Peyer's patch (tissue), 4 donors: Measurements from ENCODE around the gene NLK. TPM values are rescaled to one million over a fixed set of nuclear protein-coding genes. Genes with fewer than 3 reads are reported as not detected.
"Not testable (repeated sequence)": the region's sequence is repeated elsewhere in the genome, so short reads cannot be mapped to it uniquely, and the experiment has no call there.

ENCODE experiments used
- DNase-seq, 3 donors: peaks; one replicate each; pipeline ENCODE4 v3.0.0-alpha.2; 2017 to 2019
- H3K27ac ChIP-seq, 4 donors: fragments of 200-600 bp; sonication (generic); one replicate each; pipeline ENCODE4 v1.5.1; 2016 to 2019
- H3K27me3 ChIP-seq, 2 donors: fragments of 200-600 bp; sonication (generic); one replicate each; pipeline ENCODE4 v1.5.1; 2019
- H3K36me3 ChIP-seq, 3 donors: fragments of 200-600 bp; sonication (generic); one replicate each; pipeline ENCODE4 v1.5.1; 2016 to 2019
- H3K4me1 ChIP-seq, 4 donors: fragments of 200-600 bp; sonication (generic); one replicate each; pipeline ENCODE4 v1.5.1; 2016 to 2019
- H3K4me3 ChIP-seq, 4 donors: fragments of 200-600 bp; sonication (generic); 1 replicate in 3 of 4; 2 replicates in 1 of 4; pipeline ENCODE4 v1.5.1; 2016 to 2019; ENCODE audit warnings: mild to moderate bottlenecking in 1 of 4
- H3K9me3 ChIP-seq, 4 donors: fragments of 200-600 bp; sonication (generic); one replicate each; pipeline ENCODE4 v1.5.1; 2016 to 2019; ENCODE audit warnings: mild to moderate bottlenecking in 1 of 4
- CTCF ChIP-seq, 6 experiments: fragments of 450-650 bp in 4 of 6; fragments of 200-600 bp in 2 of 6; sonication (generic) in 1 of 6; IDR thresholded peaks; one replicate each; pipeline ENCODE4 v1.5.1; 2017 to 2019; ENCODE audit warnings: antibody characterized with exemption in 6 of 6, mild to moderate bottlenecking in 3 of 6, moderate library complexity in 1 of 6
- POLR2A ChIP-seq, 2 donors: fragments of 450-650 bp; IDR thresholded peaks; one replicate each; pipeline ENCODE4 v1.5.1; 2017; ENCODE audit warnings: antibody characterized with exemption in 2 of 2, mild to moderate bottlenecking in 2 of 2, moderate library complexity in 2 of 2
- total RNA-seq, 4 donors: library from RNA; depleted of rRNA; stranded (reverse); fragments of >200 nt; gene quantifications; one replicate each; pipeline ENCODE4 v1.1.0, GENCODE V29; 2016

The NLK gene
- total RNA-seq, 4 donors from 2014 or later: 20.5 to 45.4 (median 27.1) TPM

GRCh38 chr17:28031174-28031573, 11.3 kb upstream of the NLK start:
- Histone ChIP-seq H3K36me3 (no peaks in the 10 kb centered on the region), H3K27ac (no peak overlapping the region), H3K27me3 (no peaks in the 10 kb centered on the region), H3K4me3 (no peak overlapping the region), H3K4me1 (no peaks in the 10 kb centered on the region), H3K9me3 (no peaks in the 10 kb centered on the region)
- no peak for DNase-seq
- TF ChIP-seq POLR2A (IDR thresholded peaks at IDR 0.05) (no peak), CTCF (IDR thresholded peaks at IDR 0.05) (no peak)

DNA sequence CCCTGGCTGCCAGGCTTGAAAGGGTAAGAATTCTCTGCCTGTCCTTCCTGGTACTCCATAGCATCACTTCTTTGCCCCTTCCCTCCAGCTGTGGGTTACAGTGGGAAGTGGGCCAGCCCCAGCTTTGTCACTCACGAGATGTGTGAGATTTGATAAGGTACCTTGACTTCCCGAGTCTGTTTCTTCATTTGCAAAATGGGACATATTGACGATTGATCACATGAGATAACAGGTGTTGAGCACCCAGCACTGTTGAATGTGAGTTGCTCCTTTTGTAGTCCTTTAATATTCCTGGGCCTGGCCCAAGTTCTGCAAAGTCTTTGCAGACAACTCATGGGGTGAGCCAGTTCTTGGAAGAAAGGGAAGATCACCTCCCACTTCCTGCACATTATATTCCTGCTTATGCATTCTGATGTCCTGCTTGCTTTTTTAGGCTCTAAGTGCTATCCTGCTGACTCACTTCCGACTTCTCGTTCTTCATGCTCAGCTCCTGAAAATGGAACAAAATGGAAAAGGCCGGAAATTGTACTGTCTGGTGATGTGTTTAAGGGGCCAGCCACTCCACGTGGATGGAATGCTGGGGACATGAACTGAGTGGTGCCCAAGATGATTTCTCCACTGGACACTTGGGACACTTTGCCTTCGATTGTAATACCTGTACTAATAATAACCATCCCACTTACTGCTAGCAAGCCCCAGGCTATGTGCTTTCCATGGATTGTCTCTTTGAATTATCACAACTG, 8.3 kb upstream of the NLK start:
- TF ChIP-seq CTCF (IDR thresholded peaks at IDR 0.05) (no peak), POLR2A (IDR thresholded peaks at IDR 0.05) (no peak)
- Histone ChIP-seq H3K4me3 (no peak overlapping the region), H3K4me1 (no peaks in the 10 kb centered on the region), H3K27ac (no peak overlapping the region), H3K36me3 (no peaks in the 10 kb centered on the region), H3K27me3 (no peaks in the 10 kb centered on the region), H3K9me3 (no peaks in the 10 kb centered on the region)
- DNase-seq: no peak

GRCh38 chr17:28035452-28035851, 7.0 kb upstream of the NLK start:
- not testable (repeated sequence) for H3K27ac ChIP-seq, DNase-seq, H3K4me1 ChIP-seq, H3K36me3 ChIP-seq, H3K27me3 ChIP-seq, H3K9me3 ChIP-seq, H3K4me3 ChIP-seq

- not testable (repeated sequence) for H3K27me3 ChIP-seq, H3K27ac ChIP-seq
Observed at GRCh38 chr17:28035884-28036283, 6.6 kb upstream of the NLK start.

GRCh38 chr17:28038802-28039201, 3.7 kb upstream of the NLK start:
- no peaks in the 10 kb centered on the region for H3K9me3 ChIP-seq
- no peak for TF ChIP-seq CTCF (IDR thresholded peaks at IDR 0.05)
- no peak for TF ChIP-seq POLR2A (IDR thresholded peaks at IDR 0.05)
- H3K4me1 ChIP-seq: peaks cover 0 to 18% (median 5%) of the 10 kb centered on the region in 4 donors
- H3K27me3 ChIP-seq: no peaks in the 10 kb centered on the region
- no peaks in the 10 kb centered on the region for H3K36me3 ChIP-seq
- no peak overlapping the region for H3K4me3 ChIP-seq
- DNase-seq: no peak
- no peak overlapping the region for H3K27ac ChIP-seq

More at GRCh38 chr17:28035884-28036283, 6.6 kb upstream of the NLK start:
- not testable (repeated sequence) for H3K4me1 ChIP-seq, H3K4me3 ChIP-seq, DNase-seq, H3K36me3 ChIP-seq, H3K9me3 ChIP-seq

DNA sequence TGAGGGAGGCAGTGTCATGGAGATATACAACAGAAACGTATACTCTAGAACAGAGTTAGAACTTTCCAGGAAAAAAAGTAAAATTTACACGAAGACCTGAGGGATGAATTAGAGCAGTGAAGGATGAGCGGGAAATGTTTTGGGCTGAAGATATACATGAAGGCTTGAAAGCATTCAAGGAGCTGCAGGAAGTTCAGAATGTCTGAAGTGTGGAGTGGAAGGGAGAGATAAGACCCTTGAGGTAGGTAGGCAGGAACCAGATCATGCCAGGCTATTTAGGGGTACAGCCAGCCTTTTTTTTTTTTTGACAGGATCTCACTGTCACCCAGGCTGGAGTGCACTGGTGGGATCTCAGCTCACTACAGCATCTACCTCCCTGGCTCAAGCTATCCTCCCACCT, 3.2 kb upstream of the NLK start:
- peaks cover 0 to 23% (median 5%) of the 10 kb centered on the region in 4 donors for H3K4me1 ChIP-seq
- H3K9me3 ChIP-seq: no peaks in the 10 kb centered on the region
- TF ChIP-seq POLR2A (IDR thresholded peaks at IDR 0.05): no peak
- no peaks in the 10 kb centered on the region for H3K27me3 ChIP-seq
- no peak for DNase-seq
- H3K4me3 ChIP-seq: no peak overlapping the region
- H3K36me3 ChIP-seq: no peaks in the 10 kb centered on the region
- H3K27ac ChIP-seq: no peak overlapping the region

DNA sequence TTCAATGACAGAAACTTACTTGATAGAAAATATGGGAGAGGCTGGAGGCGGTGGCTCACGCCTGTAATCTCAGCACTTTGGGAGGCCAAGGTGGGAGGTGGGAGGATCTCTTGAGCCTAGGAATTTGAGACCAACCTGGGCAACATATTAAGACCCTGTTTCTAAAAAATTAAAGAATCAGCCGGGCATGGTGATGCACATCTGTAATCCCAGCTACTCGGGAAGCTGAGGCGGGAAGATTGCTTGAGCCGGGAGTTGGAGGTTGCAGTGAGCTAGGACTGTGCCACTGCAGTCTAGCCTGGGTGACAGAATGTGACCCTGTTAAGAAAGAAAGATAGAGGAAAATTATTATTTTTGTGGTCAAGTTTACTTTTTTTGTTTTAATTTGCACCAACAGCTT, 2.1 kb upstream of the NLK start:
- H3K4me1 ChIP-seq: peaks cover 0 to 34% (median 6%) of the 10 kb centered on the region in 4 donors
- peak overlapping the region in 1 of 4 donors; percentile 92 for H3K27ac ChIP-seq
- no peaks in the 10 kb centered on the region for H3K9me3 ChIP-seq
- no peak for DNase-seq
- H3K4me3 ChIP-seq: peak overlapping the region in 2 of 4 donors; percentile 92 to 94
- TF ChIP-seq CTCF (IDR thresholded peaks at IDR 0.05) (no peak), POLR2A (IDR thresholded peaks at IDR 0.05) (no peak)
- H3K27me3 ChIP-seq: no peaks in the 10 kb centered on the region
- H3K36me3 ChIP-seq: no peaks in the 10 kb centered on the region
